Fibroblast of skin of left quadriceps (primary cell): ENCODE measurements around the gene PDE7B.

Experiments used
- DNase-seq, 2 experiments: peaks; one replicate each; pipeline ENCODE4 v3.0.0-alpha.2; 2013; ENCODE audit warnings: low read depth in 2 of 2

Gene PDE7B

DNA sequence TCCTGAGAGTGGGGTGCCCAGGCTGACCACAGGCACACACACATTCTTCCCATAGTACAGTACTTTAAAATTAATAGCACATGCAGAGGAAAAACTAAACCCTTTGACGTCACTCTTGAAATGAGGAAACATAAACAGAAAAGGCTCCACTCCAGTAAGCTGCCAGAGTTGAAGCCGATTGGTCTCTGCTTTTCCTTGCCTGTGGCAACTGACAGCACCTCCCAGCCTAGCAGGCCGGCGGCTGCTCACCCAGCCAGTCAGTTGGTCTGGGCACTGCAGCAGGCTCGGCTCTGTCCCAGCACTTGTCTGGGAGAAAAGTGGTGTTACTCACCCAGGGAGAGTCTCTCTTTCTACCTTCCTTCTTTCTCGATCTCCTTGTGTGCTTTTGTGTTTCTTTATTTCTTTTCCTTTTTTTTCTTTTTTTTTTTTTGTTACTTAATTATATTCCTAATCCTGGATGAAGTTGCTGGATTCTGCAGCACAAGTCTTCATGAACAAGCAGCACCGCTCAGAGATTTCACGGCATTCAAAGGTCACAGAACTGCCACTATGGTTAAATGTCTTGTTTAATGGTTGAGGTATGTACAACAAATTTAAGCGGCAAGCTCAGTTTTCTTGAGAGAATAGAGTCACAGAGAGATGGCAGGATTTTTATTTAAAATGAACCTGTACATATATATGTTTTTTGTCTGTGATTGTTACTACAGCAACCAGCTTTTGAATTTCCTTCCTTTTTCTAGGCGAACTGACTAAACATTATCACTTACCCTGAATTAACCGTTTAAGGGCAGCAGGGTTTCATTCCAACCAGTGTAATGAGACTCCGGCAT lies at the start of gene PDE7B:
Gene PDE7B (plus strand): TSS at position 260 of the 830 bp plus-strand sequence.
- peak; percentile 98 for DNase-seq

DNA sequence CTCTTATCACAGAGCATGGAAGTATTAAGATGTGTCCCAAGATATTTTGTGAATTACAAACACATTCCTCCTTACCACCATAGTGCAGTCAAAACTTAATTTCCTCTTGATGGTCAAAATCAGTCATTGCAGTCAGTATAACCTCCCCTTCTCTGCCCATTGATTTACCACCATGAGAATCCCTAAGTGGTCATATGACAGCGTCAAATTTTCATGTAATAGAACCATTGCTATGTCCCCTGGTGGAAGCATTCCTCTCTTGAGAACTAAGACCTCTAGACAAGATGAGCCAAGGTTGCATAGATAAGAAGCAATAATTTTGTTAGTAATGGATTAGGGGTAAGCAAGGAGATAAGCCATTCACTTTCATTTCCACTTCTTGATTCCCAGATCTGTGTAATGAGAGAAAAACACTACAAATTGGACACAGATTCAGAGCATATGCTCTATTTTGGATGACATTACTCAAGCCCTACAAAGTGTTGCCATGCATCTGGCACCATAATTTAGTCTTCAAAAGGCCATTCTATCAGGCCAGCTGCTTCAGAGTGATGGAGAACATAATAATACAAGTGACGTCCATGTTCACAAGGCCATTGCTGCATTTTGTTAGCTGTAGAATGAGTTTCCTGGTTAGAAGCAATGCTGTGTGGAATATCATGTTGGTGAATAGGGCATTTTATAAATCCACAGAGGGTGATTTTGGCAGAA lies 49.6 kb upstream of the PDE7B start:
- no peak for DNase-seq

DNA sequence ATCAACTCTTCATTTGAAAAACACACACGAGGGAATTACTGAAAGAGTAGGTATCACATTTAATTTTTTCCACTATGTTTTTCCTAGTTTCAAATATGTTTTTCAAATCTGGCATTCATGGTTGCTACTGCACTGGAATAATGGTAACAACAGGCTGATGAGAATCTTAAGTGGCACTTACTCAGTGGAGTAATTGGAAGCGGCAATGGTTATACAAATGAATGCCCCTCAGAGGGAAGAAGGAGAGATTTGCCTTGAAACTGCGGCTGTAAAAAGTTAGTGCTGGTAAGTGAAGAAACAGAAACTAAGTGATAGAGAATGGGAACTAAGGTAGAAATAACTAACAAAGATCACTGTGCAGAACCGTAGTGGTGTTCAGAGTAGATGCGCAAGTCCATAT lies 41.0 kb upstream of the PDE7B start:
- DNase-seq: no peak

DNA sequence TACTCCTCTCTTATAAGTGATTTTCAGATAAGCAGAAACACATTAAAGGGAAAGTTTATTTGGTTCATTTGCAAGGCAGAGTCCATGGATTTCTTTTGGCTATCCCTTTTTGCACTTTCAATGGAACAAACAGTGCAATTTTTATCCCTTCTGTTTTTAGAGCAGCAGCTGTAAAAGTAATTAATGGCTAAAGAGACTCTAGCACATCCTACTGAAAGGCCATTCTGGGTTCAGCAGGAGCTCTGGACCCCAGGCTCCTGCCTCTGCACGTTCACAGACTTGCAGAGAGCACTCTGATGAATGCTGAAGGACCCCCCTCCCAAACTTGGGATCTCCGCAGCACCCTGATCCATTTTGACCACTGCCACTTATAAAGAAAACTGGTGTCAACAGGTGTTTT lies 40.3 kb upstream of the PDE7B start:
- no peak for DNase-seq

DNA sequence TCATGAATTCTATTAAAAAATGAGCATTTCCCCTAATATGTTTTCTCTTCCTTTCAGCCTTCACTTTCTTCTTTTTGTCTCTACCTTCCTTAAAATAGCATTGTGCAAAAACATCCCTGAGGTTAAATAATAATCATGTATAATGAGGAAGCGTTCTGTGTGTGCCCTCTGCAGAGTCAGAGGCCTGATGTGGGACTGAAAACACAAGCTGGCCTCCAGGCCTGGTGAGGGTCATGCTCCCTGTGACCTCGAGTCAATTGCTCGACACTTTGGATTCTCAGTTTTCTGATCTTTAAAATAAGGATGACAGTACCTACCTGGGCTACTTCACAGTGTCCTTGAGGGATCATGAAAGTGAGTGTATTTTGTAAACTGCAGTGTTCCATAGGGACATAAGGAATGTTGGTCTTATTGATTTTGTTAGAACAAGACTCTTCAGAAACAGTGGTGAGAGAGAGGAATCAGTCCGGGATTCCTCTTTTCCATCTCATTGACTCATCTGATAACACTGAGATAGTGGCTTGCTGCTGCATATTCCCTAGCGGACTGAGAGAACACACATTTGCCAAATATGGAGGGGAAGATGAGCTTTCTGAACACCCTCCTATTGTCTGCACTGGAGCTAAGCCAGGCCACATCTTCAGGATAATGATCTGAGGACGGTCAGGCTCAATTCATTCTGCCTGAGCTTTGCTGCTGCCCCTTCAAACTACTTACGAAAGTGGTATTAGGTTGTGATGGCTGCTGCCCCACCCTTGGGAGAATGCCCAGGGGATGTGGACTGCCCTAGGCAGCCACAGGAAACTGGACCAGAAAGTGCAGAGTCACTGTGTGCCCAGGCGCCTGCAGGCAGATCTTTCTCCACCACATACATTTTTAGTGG lies 39.6 kb upstream of the PDE7B start:
- DNase-seq: peak; percentile 16 to 26

DNA sequence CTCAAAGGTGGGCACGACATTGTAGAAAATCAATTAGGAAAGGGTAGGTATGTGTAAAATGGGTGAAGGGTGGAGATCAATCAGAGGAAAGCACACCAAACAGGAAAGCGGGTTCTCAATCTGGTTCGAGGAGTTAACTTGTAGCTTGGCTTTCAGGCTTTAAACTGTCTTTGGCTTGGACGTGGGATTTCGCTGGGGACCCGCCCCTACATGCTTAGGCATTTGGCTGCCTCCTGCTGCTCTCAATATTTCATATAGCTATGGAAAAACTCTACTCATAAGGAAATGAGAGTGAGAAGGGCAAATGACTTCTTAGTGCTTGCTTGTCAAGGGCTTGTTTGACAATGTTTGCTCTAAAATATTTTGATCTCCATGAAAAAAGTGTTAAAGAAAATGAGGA lies 38.1 kb upstream of the PDE7B start:
- DNase-seq: no peak

DNA sequence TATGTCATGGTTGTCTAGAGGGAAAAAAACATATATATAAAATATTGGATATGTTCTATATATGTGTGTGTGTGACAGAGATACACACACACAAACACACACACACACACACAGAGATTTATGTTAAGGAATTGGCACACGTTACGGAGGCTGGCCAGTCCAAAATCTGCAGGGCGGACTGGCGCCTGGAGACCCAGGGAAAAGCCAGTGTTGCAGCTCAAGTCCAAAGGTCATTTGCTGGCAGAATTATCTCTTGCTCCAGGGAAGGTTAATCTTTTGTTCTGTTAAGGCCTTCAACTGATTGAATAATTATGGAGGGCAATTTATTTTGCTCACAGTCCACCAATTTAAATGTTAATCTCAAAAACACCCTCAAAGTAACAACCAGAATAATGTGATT lies 37.5 kb upstream of the PDE7B start:
- no peak for DNase-seq

DNA sequence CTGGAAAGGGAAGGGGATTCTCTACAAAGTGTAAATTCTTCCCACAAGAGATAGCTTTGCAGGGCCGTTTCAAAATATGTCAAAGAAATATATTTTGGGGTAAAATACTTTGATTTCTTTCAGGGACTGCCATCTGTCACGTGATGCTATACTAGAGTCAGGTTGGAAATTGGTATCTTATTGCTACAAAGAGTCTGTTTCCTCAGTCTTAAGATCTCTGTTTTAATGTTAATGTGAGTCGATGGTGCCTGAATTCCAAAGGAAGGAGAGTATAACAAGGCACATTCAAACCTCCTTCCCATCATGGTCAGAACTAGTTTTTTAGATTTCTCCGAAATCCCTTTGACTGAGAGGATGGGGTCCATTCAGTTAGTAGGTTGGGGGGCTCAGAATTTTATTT lies 36.3 kb upstream of the PDE7B start:
- DNase-seq: no peak

DNA sequence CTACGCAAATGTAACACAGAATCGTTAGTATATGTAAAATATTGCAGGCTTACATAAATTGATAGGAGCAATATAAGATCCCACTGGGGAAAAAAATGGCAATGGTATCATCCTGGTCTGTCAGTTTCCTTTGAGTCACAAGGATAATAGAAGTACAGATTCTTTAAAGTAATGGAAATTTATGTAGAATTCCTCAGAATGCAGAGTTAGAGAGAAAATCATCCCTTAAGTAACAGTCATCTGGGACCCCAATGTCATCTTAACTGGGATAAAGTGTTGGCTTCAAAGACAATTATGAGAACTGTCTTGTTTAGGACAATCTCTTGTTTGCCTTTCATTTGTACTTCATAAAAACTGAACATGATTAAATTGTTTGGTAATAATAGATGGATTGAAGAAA lies 34.5 kb upstream of the PDE7B start:
- DNase-seq: no peak

DNA sequence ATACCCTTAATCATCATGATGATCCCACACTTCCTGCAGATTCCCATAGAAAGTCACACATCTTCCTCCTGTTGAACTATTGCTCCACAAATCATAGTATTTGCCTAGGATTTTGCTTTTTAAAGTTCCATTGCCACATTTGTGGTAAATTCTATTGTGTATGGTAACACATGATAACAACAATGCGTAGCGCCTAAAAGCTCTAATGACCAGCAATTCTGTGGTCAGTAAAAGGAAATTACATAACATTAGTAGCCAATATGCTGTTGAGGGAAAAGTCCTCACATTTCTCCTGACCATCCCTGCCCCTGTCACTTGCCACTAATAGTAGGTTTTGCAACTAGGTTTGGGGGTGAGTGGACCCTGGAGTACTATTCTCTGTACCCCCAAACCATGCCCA lies 31.8 kb upstream of the PDE7B start:
- DNase-seq: no peak

DNA sequence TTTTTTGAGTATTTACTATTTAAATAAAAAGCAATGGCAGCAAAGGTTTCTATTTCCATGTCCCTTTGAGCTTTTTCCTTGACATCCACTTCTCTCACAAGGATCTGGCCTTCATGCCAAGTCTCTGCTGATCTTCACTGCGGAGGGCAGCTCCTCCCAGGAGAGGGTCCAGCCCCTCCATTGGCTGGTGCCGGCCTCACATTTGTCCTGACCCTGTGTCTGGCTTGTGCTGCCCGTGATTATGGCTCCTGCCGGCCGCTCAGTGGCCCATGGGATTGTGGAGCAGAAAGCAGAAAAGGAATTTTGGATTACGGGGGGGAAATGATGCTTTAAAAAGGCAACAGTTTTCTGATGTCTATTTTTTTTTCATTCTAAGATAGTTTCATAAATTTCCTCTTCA lies 31.2 kb upstream of the PDE7B start:
- no peak for DNase-seq

DNA sequence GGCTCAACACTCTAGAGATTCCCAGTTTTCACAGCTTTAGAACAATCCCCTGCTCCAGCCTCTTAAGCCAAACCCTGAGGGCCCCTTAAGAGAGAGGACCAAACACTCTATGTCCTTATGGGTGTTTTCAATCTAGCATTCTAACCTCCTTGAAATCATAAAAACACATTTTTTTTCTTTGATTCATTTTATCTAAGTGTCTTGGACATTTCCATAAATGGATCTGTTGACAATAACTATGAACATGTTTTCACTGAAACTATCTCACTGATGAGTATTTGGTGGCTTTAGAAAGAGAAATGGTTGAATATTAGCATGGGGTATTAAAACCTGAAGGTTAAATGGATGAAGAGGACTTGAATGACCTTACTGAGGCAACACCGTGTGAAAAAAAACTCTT lies 27.6 kb upstream of the PDE7B start:
- DNase-seq: no peak

DNA sequence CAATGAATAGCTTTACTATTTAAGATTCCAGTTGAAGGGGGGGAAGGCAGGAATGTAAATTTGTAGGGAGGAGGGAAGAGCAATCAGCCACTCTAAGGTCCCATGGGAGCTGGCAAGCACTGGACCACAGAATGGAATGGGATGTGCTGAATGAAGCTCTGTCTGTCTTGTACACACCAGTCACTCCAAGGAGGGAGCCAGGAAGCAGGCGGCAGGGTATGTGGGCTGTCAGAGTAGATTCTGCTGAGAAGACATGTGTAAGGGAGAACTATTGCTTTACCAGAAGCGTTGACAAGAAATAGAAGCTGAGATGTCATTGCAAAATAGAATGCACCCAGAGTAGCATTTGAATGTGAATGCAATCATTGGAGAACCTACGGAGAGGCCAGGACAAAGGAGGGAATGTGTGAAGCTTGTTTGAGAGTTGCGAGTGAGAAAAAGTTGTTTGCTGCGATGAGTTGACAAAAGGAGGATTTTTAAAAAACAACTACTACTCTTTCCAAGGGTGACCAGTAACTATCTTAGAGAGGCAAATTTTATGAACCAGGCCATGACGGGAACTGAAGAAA lies 25.2 kb upstream of the PDE7B start:
- no peak for DNase-seq

DNA sequence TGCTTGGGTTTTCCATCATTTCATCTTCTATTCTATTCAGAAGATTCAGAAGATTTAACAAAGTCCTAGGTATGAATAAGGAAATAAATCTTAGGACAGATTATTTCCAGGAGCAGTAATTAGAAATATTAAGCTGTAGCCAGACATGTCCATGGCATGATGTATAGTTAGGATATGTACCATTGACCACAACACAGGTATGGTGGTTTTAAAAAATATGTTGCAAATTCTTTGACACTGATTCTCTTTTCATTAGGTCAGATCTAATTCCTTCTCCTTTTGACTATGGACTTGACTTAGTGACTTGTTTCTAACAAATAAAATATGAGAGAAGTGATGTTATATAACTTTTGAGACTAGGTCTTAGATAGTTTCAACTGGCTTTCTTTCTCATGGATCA lies 23.5 kb upstream of the PDE7B start:
- DNase-seq: no peak

DNA sequence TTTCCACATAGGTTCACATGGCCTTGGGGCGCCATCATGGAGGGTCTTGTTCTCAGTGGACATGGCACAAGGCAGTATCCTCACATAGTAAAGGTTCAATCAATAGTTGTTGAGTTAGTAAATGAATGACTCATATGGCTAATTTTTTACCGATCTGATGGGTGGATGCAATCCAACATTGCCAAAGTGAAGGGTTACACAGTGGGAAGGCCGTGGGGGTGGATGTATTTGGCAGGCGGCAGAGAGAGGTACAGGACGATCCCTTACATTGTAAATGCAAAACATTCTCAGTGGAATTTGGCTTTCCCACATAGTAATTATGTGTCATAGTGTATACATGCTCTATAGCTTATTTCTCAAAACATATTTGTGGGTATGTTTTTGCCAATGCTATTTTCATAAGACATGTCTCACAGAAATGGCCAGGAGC lies 21.0 kb upstream of the PDE7B start:
- peak; percentile 80 to 83 for DNase-seq

DNA sequence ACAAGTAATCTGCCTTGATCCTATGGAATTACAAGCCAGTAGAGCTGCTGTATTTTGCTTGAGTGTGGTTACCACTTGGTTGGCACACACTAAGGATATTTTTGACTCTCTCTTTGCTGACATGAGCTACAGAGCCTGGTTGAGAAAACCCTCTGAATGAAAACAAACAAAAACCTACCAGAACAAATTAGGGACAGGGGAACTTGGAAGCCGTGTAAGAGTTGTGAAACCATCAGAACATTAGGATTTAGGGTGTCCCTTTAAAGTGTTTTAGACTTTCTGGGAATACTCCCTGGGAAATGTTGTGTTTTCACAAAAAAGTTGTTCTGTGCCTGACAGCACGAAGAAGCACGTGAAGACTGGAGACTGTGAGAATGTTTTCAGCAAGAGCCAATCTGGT lies 20.5 kb upstream of the PDE7B start:
- DNase-seq: no peak

DNA sequence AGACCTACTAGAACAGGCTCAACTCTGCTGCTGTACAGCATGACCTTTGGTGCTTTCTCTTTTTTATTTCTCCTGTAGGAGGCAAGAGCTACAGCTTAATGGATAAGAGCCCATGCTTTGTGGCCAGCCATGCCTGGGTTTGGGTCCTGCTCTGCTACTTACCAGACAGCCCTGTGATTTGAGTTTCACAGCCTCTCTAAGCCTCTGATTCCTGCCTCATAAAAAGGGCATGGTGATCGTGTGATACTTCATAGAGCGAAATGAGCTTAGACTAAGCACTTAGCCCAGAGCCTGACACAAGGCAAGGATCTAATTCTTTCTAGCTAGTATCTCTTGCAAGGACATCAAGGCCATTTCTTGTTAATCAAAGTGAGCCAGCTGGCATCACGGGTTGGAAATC lies 19.3 kb upstream of the PDE7B start:
- no peak for DNase-seq

DNA sequence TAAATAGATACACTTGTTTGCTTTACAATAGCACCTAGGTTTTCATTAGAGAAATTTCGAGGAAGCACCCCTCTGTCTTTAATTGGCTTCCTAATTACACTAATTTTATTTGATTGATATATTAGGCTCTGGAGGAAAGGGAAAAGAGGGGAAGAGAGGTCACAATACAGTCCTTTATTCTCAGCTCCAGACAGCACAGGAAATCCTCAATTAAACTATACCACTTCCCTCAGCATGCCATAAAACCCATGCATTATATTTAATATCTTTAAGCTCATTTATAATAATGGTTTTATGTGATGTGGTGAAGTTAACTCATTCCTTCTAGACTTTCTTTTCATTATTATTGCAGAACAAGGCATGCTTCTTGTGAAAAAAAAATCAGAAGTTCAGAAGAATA lies 17.7 kb upstream of the PDE7B start:
- DNase-seq: no peak

DNA sequence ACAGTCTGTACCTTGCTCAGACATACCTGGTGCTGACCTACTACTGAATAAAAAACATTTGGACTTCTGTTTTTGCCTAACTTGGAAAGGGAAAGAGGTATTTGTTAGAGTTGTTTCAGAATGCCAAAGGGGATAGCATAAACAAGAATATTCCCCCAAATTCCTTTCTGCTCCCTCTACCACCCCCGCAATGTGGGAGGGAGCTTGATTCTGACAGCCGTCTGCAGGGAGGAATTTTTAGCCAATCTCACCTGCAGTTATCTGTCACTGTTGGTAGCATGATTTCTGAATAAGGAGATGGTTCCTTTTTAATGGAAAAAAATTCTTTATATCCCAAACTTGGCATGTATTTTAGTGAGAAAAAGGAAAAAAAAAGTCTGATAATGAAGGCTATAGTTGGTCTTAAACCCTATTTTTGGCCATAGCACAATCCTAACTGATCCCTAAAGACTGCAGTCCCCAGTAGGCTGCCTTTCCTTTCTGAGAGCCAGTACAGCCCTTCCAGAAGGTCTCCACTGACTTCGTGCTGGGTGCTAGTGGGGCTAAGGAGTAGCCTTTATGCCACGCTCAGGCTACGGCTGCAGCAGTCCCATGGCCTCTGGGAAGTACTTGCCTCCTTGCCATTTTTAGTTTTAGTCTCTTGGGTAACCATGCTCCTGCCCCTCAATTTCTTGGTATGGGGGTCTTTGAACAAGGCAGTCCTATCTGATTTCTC lies 13.6 kb upstream of the PDE7B start:
- no peak for DNase-seq

DNA sequence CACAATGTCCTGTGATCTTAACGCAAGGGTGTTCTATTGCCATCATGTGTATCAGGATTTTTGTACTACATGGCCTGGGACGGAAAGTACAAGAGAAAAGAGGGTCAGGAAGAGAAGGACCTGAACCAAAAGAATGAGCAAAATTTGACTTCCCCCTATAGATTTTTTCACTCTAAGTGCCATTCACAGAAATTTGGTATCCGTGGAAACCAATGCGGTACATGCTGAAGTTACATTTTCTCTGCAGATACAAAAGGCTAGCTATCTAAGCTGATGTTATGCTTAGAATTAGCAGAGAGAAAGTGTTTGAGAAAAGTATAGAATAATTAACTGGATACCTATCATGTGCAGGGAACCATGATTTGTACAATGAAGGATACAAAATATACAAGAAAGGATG lies 12.4 kb upstream of the PDE7B start:
- no peak for DNase-seq

DNA sequence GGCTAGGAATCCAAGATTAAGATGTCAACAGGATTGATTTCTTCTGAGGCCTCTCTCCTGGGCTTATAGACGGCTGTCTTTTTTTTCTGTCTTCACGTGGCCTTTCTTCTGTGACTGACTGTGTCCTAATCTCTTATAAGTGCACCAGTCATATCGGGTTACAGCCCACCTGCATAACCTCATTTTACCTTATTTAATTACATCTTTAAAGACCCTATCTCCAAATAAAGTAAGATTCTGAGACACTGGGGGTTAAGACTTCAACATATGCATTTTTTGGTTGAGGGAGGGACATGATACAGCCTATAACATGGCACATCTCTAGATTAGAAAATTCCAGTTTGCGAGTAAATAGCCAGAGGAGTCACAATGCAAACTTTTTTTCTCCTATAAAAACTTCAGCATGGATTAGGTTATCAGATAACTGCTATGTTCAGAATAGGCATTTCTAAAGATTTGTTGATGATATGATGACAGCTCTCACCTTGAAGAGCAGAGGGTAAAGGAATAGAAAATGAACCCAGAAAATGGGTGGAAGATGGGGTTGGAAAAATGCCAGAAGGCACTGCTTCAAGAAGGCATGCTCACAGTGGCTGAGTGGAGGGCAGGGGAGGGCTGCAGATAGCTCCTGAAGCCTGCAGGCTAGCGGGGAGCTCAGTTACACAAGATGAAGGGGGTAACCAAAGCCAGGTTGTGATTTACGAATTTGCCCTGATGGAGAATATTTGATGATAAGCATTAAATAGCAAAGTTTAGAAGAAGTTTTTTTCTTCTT lies 8.7 kb upstream of the PDE7B start:
- no peak for DNase-seq
